Measurements from ENCODE around the gene KCTD16.

The KCTD16 gene

GRCh38 chr5:144405991-144406390, 235.3 kb downstream of the KCTD16 start:
- DNase-seq (ENCODE audit: low spot score) = no peak

- DNase-seq (ENCODE audit: low spot score) = no peak
These were observed 235.8 kb downstream of the KCTD16 start for GRCh38 chr5:144406442-144406841.

GRCh38 chr5:144414202-144415029, 243.7 kb downstream of the KCTD16 start:
- DNase-seq (ENCODE audit: low spot score) = no peak

- DNase-seq (ENCODE audit: low spot score) = no peak
These were observed 245.5 kb downstream of the KCTD16 start for GRCh38 chr5:144416196-144416595.

GRCh38 chr5:144418719-144419118, 248.0 kb downstream of the KCTD16 start:
- no peak for DNase-seq (ENCODE audit: low spot score)

- DNase-seq (ENCODE audit: low spot score) = no peak
These were observed 250.7 kb downstream of the KCTD16 start for GRCh38 chr5:144421411-144421810.

GRCh38 chr5:144422018-144422727, 251.5 kb downstream of the KCTD16 start:
- DNase-seq (ENCODE audit: low spot score) = no peak

- no peak for DNase-seq (ENCODE audit: low spot score)
These were observed 257.2 kb downstream of the KCTD16 start for GRCh38 chr5:144427866-144428265.

GRCh38 chr5:144428326-144428725, 257.7 kb downstream of the KCTD16 start:
- DNase-seq (ENCODE audit: low spot score) = no peak

- DNase-seq (ENCODE audit: low spot score) = no peak
These were observed 258.7 kb downstream of the KCTD16 start for GRCh38 chr5:144429405-144429804.

GRCh38 chr5:144429905-144430304, 259.2 kb downstream of the KCTD16 start:
- DNase-seq (ENCODE audit: low spot score) = no peak

- no peak for DNase-seq (ENCODE audit: low spot score)
These were observed 262.6 kb downstream of the KCTD16 start for GRCh38 chr5:144433140-144433822.

- no peak for DNase-seq (ENCODE audit: low spot score)
These were observed 263.2 kb downstream of the KCTD16 start for GRCh38 chr5:144433893-144434292.

- no peak for DNase-seq (ENCODE audit: low spot score)
These were observed 265.3 kb downstream of the KCTD16 start for GRCh38 chr5:144436007-144436406.

- no peak for DNase-seq (ENCODE audit: low spot score)
These were observed 267.6 kb downstream of the KCTD16 start for GRCh38 chr5:144438237-144438636.

GRCh38 chr5:144448457-144448856, 277.8 kb downstream of the KCTD16 start:
- no peak for DNase-seq (ENCODE audit: low spot score)

- no peak for DNase-seq (ENCODE audit: low spot score)
These were observed 280.7 kb downstream of the KCTD16 start for GRCh38 chr5:144451187-144451973.

- DNase-seq (ENCODE audit: low spot score) = no peak
These were observed 283.1 kb downstream of the KCTD16 start for GRCh38 chr5:144453753-144454152.

- no peak for DNase-seq (ENCODE audit: low spot score)
These were observed 286.5 kb downstream of the KCTD16 start for GRCh38 chr5:144457160-144457559.

- DNase-seq (ENCODE audit: low spot score) = no peak
These were observed 287.5 kb downstream of the KCTD16 start for GRCh38 chr5:144458216-144458615.

GRCh38 chr5:144460600-144460999, 289.9 kb downstream of the KCTD16 start:
- DNase-seq (ENCODE audit: low spot score) = no peak

GRCh38 chr5:144462577-144462976, 291.9 kb downstream of the KCTD16 start:
- no peak for DNase-seq (ENCODE audit: low spot score)
